Activated CD4-positive, alpha-beta T cell treated with anti-CD3 and anti-CD28 coated beads for 48 hours (primary cell): ENCODE results near the gene INSR.
"Not testable (repeated sequence)": the region's sequence is repeated elsewhere in the genome, so short reads cannot be mapped to it uniquely, and the experiment has no call there.

Source experiments
- DNase-seq: peaks from one replicate; pipeline ENCODE4 v3.0.0-alpha.2; 2020

Gene INSR

DNA sequence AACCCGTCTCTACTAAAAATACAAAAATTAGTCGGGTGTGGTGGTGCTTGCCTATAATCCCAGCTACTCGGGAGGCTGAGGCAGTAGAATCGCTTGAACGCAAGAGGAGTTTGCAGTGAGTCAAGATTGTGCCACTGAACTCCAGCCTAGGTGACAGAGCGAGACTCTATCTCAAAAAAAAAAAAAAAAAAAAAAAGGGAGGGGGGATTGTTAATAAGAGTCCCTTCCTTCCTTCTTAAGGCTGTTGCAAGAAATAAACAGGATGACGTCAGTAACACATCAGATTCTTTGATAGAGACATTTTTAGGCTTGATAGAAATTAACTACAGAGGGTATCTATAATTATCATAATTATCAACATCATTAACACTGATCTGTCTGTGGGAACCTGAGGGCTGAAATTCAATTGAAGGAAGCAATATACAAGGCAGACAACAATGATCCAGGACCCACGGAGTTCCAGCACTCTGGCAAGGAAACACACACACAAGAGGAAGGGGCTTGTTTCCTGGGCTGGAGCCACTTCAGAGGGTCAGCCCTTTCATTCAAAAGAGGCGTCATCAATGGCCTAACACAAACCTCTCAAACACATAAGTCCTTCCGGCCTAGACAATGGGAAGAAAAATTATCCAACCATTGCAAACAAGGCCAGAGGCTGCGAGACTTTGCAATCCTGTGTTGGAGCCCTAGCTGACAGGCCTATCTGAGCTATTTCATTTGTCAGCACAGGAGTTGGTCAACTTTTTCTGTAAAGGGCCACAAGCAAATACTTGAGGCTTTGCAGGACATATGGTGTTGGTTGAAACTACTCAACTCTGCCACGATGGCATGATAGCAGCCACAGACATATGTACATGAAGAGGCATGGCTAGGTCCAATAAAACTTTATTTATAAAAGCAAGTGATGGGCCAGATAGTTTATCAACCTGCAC is 105.2 kb downstream of the INSR start:
- DNase-seq = no peak

DNA sequence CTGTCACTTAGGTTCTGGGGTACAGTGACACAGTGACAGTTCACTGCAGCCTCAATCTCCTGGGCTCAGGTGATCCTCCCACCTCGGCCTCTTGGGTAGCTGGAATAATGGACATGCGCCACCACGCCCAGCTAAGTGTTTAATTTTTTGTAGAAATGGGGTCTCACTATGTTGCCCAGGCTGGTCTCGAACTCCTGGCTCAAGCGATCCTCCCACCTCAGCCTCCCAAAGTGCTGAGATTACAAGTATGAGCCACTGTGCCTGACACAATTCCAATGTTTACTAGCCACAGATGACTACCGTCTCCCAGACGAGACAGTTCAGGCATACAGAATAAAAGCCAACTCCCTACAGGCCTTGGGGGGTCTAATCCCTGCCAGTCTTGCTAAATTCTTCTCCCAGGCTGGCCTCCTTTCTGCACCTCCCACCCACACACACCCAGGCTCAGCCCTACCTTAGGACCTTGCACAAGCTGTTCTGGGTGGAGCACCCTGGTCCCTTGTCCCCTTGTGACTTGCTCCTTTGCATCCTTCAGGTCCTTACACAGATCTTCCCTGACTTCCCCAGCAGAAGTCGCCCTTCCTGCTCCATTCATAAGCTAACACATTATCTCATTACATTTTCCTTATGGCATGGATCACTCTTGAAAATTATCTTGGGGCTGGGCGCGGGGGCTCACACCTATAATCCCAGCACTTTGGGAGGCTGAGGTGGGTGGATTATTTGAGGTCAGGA is 106.4 kb downstream of the INSR start:
- DNase-seq = no peak

DNA sequence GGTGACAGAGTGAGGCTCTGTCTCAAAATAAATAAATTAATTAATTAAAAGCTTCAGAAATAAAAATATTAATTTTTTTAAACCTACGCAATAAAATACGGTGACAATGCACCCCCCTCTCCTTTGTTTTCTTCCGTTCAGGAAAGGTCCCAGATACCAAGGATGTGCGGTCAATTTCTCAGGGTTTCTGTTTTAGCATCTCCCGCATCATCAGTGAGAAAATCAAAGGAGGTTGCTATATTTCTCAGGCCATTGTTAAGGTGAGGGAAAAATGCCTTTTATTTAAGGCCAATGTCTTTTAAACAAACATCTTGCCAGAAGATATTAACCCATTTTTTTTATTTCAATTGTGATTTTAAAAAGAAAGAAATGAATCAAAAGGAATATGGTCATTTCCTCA is 111.7 kb downstream of the INSR start:
- DNase-seq = no peak

DNA sequence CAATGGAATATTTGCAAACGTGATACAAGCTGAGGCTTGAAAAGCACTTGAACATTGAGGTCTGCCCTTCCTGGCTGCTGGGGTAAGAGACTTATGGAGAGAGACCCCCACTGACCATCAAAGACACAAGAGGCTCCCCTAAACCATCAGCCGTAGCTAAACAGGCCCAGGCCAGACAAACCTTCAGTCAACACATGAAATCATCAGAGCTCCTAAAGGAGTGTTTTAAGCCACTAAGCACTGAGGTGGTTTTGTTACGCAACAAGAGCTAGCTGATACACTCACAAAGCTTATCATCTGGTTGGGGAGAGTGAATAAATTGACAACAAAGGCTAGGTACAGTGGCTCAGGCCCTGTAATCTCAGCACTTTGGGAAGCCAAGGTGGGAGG is 114.3 kb downstream of the INSR start:
- DNase-seq = no peak

DNA sequence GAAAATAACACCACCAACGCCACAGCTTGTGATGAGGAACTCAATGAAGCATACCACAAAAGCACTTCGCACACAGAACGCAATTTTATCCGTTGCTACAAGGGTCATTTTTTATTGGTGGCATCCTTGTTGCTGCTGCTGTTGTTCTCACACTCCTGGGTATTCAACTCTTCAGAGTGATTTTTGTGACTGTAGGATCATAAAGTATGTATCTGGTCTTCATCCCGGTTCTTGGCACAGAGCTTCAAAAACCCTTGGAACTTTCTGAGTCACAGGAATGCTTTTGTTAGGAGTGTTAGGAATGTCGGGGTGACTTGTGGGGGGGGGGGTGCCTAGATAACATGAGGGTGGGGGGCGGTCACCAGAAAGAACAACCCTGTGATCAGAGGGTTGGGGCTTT is 116.3 kb downstream of the INSR start:
- DNase-seq = no peak

DNA sequence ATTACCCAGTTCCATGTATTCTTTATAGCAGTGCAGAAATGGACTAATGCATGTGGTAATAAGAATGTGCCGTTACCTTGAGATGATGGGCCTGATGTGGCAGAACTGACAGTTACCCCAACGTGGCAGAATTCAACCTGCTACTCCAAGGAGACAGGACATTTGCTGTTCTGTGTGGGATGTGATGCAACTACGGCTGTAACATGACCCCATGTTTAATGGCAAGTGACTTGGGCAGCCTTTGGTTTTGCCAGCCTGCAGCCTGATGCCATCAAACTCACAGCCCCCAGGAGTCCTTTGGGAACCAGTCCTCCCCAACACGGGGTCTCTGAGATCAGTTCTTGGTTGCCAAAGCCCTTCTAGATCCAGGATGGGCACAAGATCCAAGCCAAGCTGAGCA is 117.4 kb downstream of the INSR start:
- DNase-seq = no peak

DNA sequence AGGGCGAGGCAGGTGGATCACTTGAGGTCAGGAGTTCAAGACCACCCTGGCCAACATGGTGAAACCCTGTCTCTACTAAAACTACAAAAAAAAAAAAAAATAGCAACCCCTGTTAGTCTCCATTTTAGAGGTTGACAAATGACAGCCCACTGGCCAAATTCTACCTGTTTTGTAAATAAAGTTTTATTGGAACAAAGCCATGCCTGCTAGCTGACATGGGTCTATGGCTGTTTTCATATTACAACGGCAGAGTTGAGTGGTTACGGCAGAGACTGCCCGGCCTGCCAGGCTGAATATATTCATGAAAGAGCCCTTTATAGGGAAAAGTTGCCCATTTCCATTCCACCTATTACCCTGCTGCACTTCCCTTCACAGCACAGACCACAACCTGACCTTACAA is 121.4 kb downstream of the INSR start:
- DNase-seq = no peak

DNA sequence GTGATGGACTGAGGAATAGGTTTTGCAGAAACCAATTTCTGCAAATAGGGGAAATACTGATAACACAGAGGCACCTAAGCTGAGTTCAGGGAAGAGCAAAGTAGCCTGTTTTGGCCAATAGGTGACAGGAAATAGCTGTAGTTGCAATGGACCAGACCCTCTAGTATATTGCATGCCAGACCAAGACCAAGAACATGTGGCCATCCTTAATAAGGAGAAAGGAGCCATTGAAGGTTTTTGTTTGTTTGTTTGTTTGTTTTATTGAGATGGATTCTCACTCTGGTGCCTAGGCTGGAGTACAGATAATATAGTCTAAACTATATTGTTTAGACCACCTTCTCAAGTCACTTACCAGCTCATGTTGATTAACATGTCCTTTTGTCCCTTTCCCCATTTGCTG is 123.2 kb downstream of the INSR start:
- DNase-seq = no peak

DNA sequence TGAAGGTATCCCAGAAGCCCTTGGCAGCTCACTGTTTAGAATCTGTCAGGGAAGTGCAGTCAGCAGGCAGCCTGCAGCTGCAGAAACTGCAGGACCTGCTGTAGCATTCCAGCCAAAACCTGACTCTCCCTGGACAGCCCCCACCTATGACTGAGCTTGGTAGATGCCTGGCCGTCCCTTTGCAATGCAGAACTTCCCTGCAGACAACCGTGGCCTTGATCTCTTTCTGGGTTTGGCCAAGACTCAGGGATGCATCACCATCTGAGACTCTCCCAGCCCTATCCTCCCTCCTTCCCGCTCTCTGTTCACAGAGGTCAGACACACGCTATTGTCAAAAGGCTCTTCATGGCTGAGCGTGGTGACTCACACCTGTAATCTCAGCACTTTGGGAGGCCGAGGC is 125.3 kb downstream of the INSR start:
- no peak for DNase-seq

DNA sequence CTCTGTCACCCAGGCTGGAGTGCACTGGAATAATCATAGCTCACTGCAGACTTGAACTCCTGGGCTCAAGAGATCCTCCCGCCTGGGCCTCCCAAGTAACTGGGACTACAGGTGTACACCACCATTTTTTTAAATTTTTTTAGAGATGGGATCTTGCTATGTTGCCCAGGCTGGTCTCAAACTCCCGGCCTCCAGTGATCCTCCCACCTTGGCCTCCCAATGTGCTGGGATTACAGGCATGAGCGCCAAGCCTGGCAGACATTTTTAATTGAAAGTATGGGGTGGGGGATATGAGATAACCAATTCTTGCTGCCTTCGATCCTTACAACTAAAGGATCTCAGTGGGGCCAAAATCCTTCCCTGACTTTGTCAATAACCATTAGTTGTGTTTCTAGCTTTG is 132.9 kb downstream of the INSR start:
- no peak for DNase-seq

DNA sequence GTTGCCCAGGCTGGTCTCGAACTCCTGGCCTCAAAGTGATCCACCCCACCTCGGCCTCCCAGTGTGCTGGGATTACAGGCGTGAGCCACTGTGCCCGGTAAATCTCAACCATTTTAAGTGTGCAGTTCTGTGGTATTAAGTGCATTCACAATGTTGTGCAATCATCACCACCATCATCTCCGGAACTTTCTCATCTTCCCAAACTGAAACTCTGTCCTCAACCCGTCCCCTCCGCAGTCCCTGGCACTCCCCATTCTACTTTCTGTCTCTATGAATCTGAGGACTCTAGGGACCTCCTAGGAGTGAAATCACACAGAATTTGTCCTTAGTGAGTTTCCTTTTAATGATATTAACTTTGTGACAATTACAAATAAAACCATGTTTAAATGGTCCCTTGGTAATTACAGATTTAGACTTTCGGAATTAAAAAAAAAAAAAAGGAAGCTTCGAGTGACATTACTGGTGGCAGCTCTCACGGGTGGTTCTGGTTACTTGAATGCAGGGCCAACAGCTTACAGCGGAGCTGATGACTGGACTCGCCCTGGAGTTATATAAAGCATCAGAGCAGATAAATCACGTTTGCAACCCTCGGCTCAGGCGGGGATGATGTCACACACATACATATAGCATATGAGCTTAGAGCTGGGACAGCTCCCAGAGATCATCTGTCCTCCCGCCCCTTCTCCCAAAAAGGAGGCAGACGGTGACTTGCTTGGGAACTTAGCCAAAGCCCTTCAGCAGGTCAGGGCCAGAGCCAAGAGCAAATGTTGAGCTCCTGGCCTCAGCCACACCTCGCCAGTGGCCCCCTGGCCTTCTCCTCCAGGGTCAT is 134.9 kb downstream of the INSR start:
- no peak for DNase-seq

DNA sequence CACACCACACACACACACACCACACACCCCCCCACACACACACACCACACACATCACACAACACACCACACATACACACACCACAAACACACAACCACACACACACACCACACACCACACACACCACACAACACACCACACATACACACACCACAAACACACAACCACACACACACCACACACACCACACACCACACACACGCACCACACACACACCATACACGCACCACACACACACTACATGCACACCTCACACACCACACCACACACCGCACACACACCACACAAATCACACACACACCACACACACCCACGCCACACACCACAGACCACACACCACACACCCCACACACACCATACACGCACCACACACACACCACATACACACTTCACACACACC is 141.2 kb downstream of the INSR start:
- peak; percentile 7 for DNase-seq

DNA sequence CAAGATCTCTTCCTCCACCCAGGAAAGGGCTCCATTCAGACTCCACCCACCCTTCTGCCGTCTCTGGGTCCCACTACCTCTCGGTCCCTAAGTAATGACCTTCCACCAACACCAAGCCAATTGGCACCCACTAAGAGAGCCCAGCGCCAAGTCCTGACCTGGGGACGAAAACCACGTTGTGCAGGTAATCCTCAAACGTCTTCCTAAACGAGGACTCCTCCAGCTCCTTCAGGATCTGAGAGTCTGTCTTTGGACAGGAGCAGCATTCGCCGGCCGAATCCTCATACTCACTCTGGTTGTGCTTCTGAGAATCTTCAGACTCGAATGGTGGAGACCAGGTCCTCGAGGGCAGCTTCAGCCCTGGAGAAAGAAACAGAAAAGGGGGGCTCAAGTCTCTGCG is 141.6 kb downstream of the INSR start:
- DNase-seq = no peak

DNA sequence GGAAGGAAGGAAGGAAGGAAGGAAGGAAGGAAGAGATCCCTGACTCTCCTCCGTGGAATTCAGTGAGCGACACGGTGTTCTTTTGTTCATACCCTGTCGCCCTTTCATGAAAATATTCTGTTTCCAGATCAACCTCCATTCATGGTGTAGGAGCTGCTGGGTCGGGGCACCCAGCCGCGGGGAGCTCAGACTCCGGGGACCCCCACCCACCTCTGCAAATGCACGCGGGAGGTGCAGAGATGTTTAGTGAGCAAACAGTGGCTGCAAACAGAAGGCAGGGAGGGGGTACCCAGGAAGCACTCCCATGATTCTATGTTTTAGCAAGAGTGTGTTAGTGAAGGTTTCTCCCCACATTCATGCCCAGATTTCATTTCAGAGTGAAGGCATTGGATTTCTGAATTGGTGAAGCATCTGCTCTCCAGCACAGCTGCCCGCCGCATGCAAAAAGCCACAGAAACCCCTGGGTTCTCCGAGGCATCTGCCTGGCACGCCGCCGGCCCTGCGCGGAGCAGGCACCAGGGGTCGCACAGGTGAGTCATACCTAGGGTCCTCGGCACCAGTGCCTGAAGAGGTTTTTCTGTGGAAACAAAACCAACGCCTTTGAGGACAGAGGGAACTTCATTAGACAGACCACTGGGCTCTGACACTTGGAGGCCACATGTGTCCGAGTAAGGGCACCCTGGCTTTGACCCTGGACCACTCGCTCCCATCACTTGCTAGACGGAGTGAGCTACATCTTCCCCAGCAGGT is 144.1 kb downstream of the INSR start:
- DNase-seq = no peak

DNA sequence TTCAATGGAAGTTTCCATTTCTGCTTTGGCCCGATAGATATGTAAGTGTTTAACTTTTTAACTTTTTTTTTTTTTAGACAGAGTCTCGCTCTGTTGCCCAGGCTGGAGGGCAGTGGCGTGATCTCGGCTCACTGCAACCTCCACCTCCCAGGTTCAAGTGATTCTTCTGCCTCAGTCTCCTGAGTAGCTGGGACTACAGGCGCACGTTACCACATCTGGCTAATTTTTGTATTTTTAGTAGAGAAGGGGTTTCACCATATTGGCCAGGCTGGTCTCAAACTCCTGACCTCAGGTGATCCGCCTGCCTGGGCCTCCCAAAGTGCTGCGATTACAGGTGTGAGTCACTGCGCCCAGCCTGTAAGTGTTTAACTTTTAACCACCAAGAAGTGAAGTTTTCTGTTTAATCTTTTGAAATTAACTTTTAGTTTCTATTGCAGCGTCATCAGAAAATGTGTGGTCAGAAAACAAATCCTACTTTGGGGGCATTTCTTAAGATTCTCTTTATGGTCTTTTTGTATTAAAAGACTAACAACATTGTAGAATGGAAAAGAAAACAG is 147.0 kb downstream of the INSR start:
- DNase-seq = peak; percentile 31

DNA sequence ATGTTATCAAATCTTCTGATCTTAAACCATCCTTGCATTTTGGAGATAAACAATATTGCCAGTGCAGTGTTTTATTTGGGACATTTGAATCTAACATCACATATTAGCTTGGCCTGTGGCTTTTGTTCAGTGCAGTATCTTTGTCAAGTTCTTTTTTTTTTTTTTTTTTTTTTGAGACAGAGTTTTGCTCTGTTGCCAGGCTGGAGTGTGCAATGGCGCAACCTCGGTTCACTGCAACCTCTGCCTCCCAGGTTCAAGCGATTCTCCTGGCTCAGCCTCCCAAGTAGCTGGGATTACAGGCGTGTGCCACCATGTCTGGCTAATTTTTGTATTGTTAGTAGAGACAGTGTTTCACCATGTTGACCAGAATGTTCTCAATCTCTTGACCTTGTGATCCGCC is 148.1 kb downstream of the INSR start:
- DNase-seq = not testable (repeated sequence)

DNA sequence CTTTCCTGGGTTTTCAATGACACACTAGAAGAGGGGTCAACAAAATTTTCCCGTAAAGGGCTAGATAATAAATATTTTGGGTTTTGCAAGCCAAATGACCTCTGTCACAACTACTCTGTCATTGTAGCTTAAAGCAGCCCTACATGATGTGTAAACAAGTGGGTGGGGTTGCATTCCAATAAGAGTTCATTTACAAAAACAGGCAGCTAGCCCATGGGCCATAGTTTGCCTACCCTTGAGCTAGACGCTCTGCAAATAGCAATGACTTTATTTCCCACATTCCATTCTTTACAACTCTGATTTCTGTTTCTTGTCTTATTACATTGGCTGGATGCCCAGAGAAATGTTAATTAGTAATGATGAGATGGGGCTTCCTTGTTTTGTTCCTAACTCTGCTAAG is 148.7 kb downstream of the INSR start:
- no peak for DNase-seq

DNA sequence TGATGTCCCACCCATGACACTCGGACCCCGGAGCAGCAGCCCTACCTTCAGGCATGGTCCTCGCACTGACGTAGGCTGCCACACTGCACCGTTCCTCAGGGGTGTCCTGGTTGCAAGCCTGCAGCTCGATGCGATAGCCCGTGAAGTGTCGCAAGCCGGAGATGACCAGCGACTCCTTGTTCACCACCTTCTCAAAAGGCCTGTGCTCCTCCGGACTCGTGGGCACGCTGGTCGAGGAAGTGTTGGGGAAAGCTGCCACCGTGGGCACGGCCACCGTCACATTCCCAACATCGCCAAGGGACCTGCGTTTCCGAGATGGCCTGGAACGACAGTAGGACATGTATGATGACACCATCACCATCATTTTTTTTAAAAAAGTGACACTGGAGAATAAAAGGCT is 151.4 kb downstream of the INSR start:
- no peak for DNase-seq

DNA sequence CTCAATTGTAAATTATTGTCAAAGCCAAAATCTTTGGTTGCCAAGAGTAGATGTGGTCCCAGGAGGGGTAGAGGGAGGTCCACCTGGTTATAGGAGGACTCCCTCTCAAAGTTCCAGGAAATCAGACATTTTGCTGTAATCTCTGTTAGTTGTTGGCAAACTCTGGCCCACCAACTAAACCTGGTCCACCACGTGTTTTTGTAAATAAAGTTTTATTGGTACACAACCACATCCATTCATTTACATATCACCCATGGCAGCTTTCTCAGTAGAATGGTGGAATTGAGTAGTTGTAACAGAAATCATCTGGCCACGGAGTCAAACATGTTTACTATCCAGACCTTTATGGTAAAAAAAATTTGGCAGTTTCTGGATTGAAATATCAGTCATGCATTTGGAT is 154.1 kb downstream of the INSR start:
- no peak for DNase-seq

DNA sequence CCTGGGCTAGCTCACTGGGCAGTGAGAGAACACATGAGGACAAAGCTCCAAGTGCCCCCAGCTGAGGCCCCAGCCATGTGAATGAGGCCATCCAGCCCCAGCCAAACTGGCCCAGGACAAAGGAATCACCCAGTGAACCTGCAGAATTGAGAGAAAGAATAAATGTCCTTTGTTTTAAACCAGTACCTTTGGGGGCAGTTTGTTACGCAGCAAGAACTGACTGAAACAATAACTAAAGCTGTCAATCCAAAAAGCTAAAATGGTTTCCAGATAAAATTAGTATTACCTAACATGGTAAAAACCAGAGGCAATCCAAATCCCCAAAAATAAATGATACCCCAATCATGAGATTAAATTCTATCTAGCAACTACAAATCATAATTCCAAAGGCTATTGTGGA is 155.1 kb downstream of the INSR start:
- DNase-seq = no peak

DNA sequence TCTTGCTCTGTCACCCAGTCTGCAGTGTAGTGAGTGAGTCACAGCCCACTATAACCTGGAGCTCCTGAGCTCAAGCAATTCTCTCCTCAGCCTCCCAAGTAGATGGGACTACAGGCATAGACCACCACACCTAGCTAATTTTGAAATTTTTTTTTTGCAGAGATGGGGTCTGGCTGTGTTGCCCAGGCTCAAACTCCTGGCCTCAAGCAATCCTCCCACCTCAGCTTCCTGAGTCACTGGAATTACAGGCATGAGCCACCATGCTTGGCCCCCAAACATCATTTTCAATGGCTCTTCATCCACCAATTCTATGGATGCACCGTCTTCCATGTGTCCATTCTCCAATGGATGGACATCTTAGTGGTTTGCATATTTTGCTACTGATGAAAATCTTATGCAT is 155.8 kb downstream of the INSR start:
- DNase-seq = no peak

DNA sequence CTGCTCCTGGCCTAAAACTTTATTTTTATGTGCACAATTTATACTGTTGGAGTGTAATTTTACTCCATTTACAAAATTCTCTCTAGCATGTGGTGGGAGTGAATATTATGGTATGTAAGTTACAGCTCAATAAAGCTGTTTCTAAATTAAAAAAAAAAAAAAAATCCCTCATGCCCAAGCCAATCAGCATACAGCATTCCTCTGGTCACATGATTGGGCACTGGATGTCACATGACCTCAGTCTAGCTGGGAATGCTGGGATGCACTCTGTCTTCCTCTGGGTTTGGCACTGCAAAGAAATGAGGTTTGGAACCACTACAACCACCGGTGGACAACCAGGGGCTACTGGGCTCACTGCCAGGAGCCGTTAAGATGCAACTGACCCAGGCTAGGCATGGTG is 157.1 kb downstream of the INSR start:
- DNase-seq = no peak
